ENCODE data around the gene PLSCR1.

- no peak for TF ChIP-seq POLR2AphosphoS5 (IDR thresholded peaks at IDR 0.05; ENCODE audit: low read depth)
- no peak for TF ChIP-seq CTCF (IDR thresholded peaks at IDR 0.05; ENCODE audit: insufficient read depth, low read length)
- no peak for TF ChIP-seq REST (IDR thresholded peaks at IDR 0.05; ENCODE audit: insufficient replicate concordance, low read depth)
- no peak for TF ChIP-seq GABPA (IDR thresholded peaks at IDR 0.05; ENCODE audit: low read depth)
These were observed 75.0 kb downstream of the PLSCR1 start, which contains the start of gene PLSCR2 for GRCh38 chr3:146469150-146470017.

Data from HL-60 (cell line).